Effector memory CD8-positive, alpha-beta T cell (primary cell): ENCODE data around the gene KY.

Experiments
- ATAC-seq: fragments of 150-1000 bp; cut with Tn5 transposase; replicated peaks from 2 replicates; pipeline ENCODE4 v1.10.0; 2021; ENCODE audit warnings: mild to moderate bottlenecking, moderate library complexity
- DNase-seq, 3 experiments: peaks; one replicate each; pipeline ENCODE4 v3.0.0; 2021
- H3K27ac Mint-ChIP-seq, 2 donors: one replicate each; pipeline ENCODE4 v1.8.0; 2022; ENCODE audit warnings: mild to moderate bottlenecking in 2 of 2, mixed read lengths in 2 of 2, moderate library complexity in 2 of 2
- H3K27me3 Mint-ChIP-seq, 2 donors: one replicate each; pipeline ENCODE4 v1.8.0; 2022; ENCODE audit warnings: mixed read lengths in 2 of 2
- H3K36me3 Mint-ChIP-seq: one replicate; pipeline ENCODE4 v1.8.0; 2022; ENCODE audit warnings: mild to moderate bottlenecking, moderate library complexity, mixed read lengths; ENCODE audit not compliant: insufficient read depth
- H3K4me1 Mint-ChIP-seq, 2 donors: one replicate each; pipeline ENCODE4 v1.8.0; 2022; ENCODE audit warnings: low read depth in 2 of 2, mixed read lengths in 2 of 2
- H3K4me3 Mint-ChIP-seq, 2 donors: one replicate each; pipeline ENCODE4 v1.8.0; 2022; ENCODE audit warnings: mild to moderate bottlenecking in 2 of 2, mixed read lengths in 2 of 2, moderate library complexity in 2 of 2
- H3K9me3 Mint-ChIP-seq, 2 donors: one replicate each; pipeline ENCODE4 v1.8.0; 2022; ENCODE audit warnings: mixed read lengths in 2 of 2

KY gene

DNA sequence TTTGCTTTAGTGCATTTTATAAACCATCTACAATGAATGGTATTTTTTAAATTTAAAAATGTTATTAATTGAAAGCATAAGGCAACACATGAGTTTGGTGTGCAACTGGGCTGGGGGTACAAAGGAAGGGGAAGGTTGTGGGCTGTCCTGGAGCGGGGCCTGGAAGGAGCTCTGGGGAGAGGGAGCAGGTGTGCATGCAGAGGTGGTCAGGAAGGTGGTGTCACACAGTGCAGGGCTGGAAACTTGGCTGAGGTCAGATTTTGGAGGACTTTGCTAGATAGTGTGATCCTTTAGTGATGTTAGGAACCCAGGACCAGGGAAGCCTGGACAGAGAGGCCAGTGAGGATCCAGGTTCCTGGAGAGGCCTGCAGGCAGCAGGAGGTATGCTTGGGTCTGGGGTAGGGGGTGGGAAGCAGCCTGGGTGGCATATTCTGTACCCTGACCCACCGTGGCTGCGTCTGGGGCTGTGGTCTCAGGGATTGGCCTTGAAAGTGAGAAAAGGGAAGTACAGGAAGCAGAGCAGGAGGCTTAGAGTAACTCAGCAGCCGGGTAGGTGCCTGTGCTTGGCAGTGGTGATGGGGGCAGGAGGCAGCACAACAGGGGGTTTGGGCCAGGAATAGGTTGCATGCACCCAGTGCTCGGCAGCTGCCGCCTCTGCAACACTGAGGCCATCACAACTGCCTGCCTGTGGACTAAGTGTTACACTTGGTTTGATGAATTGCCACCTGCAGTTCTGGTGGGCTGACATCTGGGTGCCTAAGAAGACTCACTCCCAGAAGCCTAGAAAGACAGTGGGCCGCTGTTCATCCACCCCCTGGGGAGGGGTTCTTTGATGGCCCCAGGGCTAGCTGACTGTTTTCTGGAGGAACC is 33.0 kb downstream of the KY start:
- ATAC-seq = no peak
- no peaks in the 10 kb centered on the region for H3K9me3 Mint-ChIP-seq
- DNase-seq = no peak
- no peaks in the 10 kb centered on the region for H3K36me3 Mint-ChIP-seq
- peaks cover 0 to 10% of the 10 kb centered on the region in 2 donors for H3K27me3 Mint-ChIP-seq
- no peaks in the 10 kb centered on the region for H3K4me1 Mint-ChIP-seq
- H3K4me3 Mint-ChIP-seq = no peak overlapping the region
- no peak overlapping the region for H3K27ac Mint-ChIP-seq

DNA sequence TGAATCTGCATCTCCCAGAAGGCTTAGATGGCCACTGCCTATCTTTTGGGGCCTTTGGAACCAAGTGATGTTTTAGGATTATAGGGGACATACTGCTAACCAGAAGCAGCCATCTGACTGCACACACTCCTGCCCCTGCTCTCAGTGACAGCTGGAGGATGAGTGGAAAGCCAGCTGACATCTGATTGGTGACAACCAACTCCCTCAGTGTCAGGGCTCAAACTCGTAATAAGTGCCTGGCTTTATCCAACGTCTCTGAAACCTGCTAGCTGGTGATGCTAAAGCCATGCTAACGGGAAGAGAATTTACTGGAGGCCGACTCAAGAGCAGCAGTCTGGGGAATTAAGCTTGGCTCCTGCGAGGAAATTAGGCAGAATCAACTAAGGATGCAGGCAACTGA is 35.1 kb downstream of the KY start:
- DNase-seq (no peak), ATAC-seq (no peak)
- H3K27me3 Mint-ChIP-seq = peaks cover 4 to 26% of the 10 kb centered on the region in 2 donors
- H3K27ac Mint-ChIP-seq = no peak overlapping the region
- H3K36me3 Mint-ChIP-seq = no peaks in the 10 kb centered on the region
- no peaks in the 10 kb centered on the region for H3K4me1 Mint-ChIP-seq
- H3K9me3 Mint-ChIP-seq = no peaks in the 10 kb centered on the region
- H3K4me3 Mint-ChIP-seq = no peak overlapping the region

GRCh38 chr3:134614955-134615354 is 35.9 kb downstream of the KY start:
- no peaks in the 10 kb centered on the region for H3K9me3 Mint-ChIP-seq
- no peak for DNase-seq

GRCh38 chr3:134613006-134613520 is 37.8 kb downstream of the KY start:
- Mint-ChIP-seq H3K27me3 (peaks cover 20 to 53% of the 10 kb centered on the region in 2 donors), H3K27ac (no peak overlapping the region), H3K4me3 (no peak overlapping the region), H3K36me3 (no peaks in the 10 kb centered on the region), H3K4me1 (no peaks in the 10 kb centered on the region), H3K9me3 (no peaks in the 10 kb centered on the region)
- no peak for DNase-seq
- ATAC-seq = no peak

More at GRCh38 chr3:134614955-134615354, 35.9 kb downstream of the KY start:
- Mint-ChIP-seq H3K4me1 (no peaks in the 10 kb centered on the region), H3K36me3 (no peaks in the 10 kb centered on the region), H3K27me3 (peaks cover 5 to 34% of the 10 kb centered on the region in 2 donors), H3K4me3 (no peak overlapping the region), H3K27ac (no peak overlapping the region)
- ATAC-seq = no peak

- Mint-ChIP-seq H3K4me3 (no peak overlapping the region), H3K4me1 (peaks cover 0 to 3% of the 10 kb centered on the region in 2 donors), H3K36me3 (no peaks in the 10 kb centered on the region), H3K27ac (no peak overlapping the region), H3K27me3 (peaks cover 28 to 58% of the 10 kb centered on the region in 2 donors), H3K9me3 (no peaks in the 10 kb centered on the region)
- ATAC-seq = no peak
- no peak for DNase-seq
Measured at GRCh38 chr3:134611516-134611915, 39.3 kb downstream of the KY start.

DNA sequence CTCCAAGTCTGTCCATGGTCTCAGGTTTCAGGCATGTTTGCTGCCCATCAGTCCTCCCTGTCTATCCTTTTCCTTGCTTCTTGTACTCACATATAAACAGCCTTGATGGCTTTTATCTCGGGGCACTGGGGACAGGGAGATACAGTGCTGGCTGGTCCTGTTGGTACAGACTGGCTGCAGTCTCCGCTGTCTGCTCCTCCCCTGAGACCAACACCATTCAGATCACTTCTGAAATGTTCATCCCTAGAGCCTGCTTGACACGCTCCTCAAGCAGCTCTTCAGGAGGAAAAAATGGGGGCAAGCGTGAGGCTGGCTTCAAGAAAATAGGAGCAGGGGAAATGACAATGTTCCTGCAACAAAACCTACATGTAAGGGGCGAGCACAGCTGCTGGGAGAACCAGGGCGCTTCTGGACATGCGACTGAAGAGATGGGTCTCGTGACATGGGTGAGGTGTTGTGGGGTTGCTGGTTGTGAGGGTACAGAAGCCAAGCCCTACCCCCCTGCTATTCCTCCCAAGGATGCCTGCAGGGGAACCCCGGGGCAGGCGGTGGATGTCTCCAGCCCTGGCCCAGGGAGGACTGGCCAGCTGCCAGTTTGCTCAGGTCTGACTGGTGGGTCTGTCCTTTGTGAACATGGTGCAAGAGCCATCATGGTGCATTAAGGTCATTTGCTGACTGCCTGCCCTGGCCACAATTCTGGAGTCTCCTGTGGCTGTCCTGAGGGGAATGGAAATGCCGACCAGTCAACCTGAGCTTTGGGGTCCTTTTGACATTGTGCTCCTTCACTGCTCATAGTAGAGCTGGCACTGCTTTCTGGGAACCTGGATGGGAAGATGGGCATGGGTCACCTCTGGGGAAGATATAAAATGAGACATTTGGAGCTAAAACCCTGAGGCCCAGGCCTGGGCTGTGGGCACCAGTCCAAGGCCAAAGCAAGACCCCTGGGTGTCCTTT is 40.1 kb downstream of the KY start:
- peaks cover 0 to 4% of the 10 kb centered on the region in 2 donors for H3K4me1 Mint-ChIP-seq
- no peak for DNase-seq
- no peak overlapping the region for H3K4me3 Mint-ChIP-seq
- H3K9me3 Mint-ChIP-seq = no peaks in the 10 kb centered on the region
- H3K36me3 Mint-ChIP-seq = no peaks in the 10 kb centered on the region
- peaks cover 33 to 66% of the 10 kb centered on the region in 2 donors for H3K27me3 Mint-ChIP-seq
- ATAC-seq = no peak
- no peak overlapping the region for H3K27ac Mint-ChIP-seq

GRCh38 chr3:134609821-134610431 is 40.9 kb downstream of the KY start:
- H3K27ac Mint-ChIP-seq = no peak overlapping the region
- ATAC-seq = no peak
- no peaks in the 10 kb centered on the region for H3K9me3 Mint-ChIP-seq
- no peak overlapping the region for H3K4me3 Mint-ChIP-seq
- DNase-seq = no peak
- peaks cover 0 to 4% of the 10 kb centered on the region in 2 donors for H3K4me1 Mint-ChIP-seq
- peaks cover 35 to 73% of the 10 kb centered on the region in 2 donors for H3K27me3 Mint-ChIP-seq
- no peaks in the 10 kb centered on the region for H3K36me3 Mint-ChIP-seq

DNA sequence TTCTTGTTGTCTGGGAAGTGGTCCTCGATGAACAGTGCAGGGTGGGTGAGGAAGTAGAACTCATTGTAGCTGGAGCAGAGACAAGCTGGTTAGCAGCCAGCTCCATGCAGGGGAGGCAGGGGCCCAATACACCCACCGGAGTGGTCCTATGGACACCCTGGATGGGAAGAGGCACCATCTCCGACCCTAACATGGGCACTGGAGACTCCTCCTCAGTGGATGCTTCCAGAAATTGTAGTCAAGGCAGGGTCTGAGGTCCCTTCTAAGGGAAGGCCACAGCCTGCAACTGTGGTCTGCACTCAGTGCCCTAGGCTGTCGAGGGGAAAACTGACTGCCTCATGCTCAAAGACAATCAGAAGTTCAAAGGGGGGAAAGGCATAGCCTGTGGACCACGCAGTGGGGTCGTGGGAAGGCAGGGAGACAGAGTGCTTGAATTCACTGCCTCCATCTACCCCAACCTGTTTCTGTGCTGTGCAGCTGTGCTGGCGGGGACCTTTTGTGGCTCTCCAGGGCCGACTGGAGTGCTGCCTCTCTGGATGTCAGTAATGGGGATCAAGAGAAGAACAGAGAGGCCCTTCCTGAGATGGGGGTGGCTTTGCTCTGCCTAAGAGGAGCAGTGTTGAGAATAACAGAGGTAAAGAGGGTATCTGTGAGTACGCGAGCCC is 41.9 kb downstream of the KY start:
- Mint-ChIP-seq H3K27me3 (peaks cover 35 to 73% of the 10 kb centered on the region in 2 donors), H3K36me3 (peaks cover under 1% of the 10 kb centered on the region), H3K4me3 (no peak overlapping the region), H3K4me1 (peaks cover 0 to 4% of the 10 kb centered on the region in 2 donors), H3K9me3 (no peaks in the 10 kb centered on the region), H3K27ac (no peak overlapping the region)
- ATAC-seq = no peak
- no peak for DNase-seq

DNA sequence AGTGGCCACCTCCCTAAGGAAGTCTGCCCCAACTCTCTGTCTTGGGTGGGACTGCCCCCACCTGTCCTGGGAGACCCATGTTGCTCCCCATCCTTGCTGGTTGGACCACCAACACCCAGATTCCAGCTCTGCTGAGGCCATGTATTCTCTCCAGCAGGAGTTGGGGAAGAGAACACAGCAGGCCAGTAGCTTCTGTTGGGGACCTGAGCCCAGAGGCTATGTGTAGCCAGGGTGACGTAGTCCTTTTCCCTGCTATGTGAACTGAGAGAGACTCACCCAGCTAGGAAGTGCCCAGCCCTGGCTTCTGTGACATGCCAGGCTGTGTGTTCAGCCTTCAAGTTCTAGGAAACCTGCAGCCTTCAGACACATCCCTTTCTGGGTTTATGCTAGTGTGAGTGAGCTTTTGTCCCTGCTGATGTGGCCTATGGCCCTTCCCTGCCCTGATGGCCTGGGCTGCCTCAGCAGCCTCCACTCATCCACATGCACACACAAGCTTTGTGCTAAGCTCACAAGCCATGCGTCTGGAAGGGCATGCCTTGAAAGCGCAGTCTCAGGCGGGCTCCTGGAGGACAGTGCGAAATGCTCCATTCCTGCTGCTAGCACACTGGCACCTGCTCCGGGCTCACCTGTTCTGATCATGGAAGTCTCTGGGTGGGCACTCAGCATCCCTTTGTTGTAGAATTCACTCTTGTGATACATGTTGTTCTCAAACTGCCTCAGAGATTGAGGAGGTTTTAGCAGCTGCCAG is 42.6 kb downstream of the KY start:
- DNase-seq = no peak
- H3K4me1 Mint-ChIP-seq = peaks cover 0 to 4% of the 10 kb centered on the region in 2 donors
- no peak for ATAC-seq
- peaks cover 35 to 66% of the 10 kb centered on the region in 2 donors for H3K27me3 Mint-ChIP-seq
- no peak overlapping the region for H3K4me3 Mint-ChIP-seq
- H3K36me3 Mint-ChIP-seq = peaks cover 2% of the 10 kb centered on the region
- H3K27ac Mint-ChIP-seq = no peak overlapping the region
- H3K9me3 Mint-ChIP-seq = no peaks in the 10 kb centered on the region

- Mint-ChIP-seq H3K4me1 (peaks cover 0 to 4% of the 10 kb centered on the region in 2 donors), H3K9me3 (no peaks in the 10 kb centered on the region), H3K4me3 (no peak overlapping the region), H3K27ac (no peak overlapping the region), H3K27me3 (peaks cover 35 to 61% of the 10 kb centered on the region in 2 donors), H3K36me3 (peaks cover 2% of the 10 kb centered on the region)
- ATAC-seq = no peak
- no peak for DNase-seq
Measured at GRCh38 chr3:134607054-134608022, 43.5 kb downstream of the KY start.
